NCI-H2081 treated with DMSO at 0.1 percent for 48 hours (cell line): Measurements from ENCODE around the gene GABARAP.

Experiments
- DNase-seq: peaks from one replicate; lab custom pipeline; 2025; lab: John Stamatoyannopoulos, UW

GABARAP gene

GRCh38 chr17:7241783-7242716 is at the start of gene GABARAP:
Gene GABARAP, minus strand, starts transcription at chr17:7242449. Its CDS starts 119 bp downstream, at chr17:7242330.
- no peak for DNase-seq

GRCh38 chr17:7290685-7291084 is 48.4 kb upstream of the GABARAP start:
- DNase-seq: no peak

GRCh38 chr17:7290166-7290565 is 47.9 kb upstream of the GABARAP start:
- DNase-seq: no peak

- DNase-seq: no peak
Measured at GRCh38 chr17:7289256-7290032, 47.2 kb upstream of the GABARAP start.

GRCh38 chr17:7285679-7286078 is 43.4 kb upstream of the GABARAP start:
- DNase-seq: no peak

GRCh38 chr17:7284911-7285310 is 42.7 kb upstream of the GABARAP start:
- no peak for DNase-seq

GRCh38 chr17:7283471-7284216 is 41.4 kb upstream of the GABARAP start:
- DNase-seq: no peak

GRCh38 chr17:7282752-7283321 is 40.6 kb upstream of the GABARAP start:
- DNase-seq: no peak

GRCh38 chr17:7281953-7282751 is 39.9 kb upstream of the GABARAP start:
- no peak for DNase-seq

GRCh38 chr17:7281074-7281952 is 39.1 kb upstream of the GABARAP start, which contains the start of gene SLC2A4:
Gene SLC2A4, plus strand, starts transcription at chr17:7281718. Its CDS starts 217 bp downstream, at chr17:7281935.
- DNase-seq: no peak

GRCh38 chr17:7280519-7281073 is 38.3 kb upstream of the GABARAP start:
- DNase-seq: no peak

- no peak for DNase-seq
Measured at GRCh38 chr17:7279448-7279847, 37.2 kb upstream of the GABARAP start.

- DNase-seq: no peak
Measured at GRCh38 chr17:7266784-7267183, 24.5 kb upstream of the GABARAP start.

GRCh38 chr17:7263801-7264078 is 21.5 kb upstream of the GABARAP start:
- no peak for DNase-seq

GRCh38 chr17:7262935-7263800 is 20.9 kb upstream of the GABARAP start:
- DNase-seq: no peak

- no peak for DNase-seq
Measured at GRCh38 chr17:7262192-7262934, 20.1 kb upstream of the GABARAP start, which contains the start of gene CLDN7. Gene CLDN7, minus strand, starts transcription at chr17:7262478. Its CDS starts 435 bp downstream, at chr17:7262043.

GRCh38 chr17:7261379-7262191 is 19.3 kb upstream of the GABARAP start:
- no peak for DNase-seq
